HG03439 (cell line): ENCODE measurements around the gene XPO6.
"Not testable (repeated sequence)": the region's sequence is repeated elsewhere in the genome, so short reads cannot be mapped to it uniquely, and the experiment has no call there.

ENCODE experiments used
- ATAC-seq: cut with Tn5 transposase; IDR thresholded peaks from one replicate; pipeline ENCODE4 v1.9.1; 2021; ENCODE audit warnings: mild to moderate bottlenecking, moderate library complexity; ENCODE audit not compliant: unreplicated experiment

The XPO6 gene

GRCh38 chr16:28117168-28117565, 94.6 kb downstream of the XPO6 start:
- no peak for ATAC-seq

DNA sequence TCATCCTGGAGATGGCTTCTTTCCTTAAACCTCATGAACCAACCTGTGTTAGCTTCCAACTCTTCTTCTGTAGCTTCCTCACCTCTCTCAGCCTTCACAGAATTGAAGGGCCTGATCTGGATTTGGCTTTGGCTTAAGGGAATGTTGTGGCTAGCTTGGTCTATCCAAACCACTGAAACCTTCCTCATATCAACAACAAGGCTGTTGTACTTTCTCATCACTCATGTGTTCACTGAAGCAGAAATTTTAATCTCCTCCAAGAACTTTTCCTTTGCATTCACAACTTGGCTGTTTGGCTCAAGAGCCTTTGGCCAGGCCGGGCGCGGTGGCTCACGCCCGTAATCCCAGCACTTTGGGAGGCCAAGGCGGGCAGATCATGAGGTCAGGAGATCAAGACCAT, 95.9 kb downstream of the XPO6 start:
- not testable (repeated sequence) for ATAC-seq

GRCh38 chr16:28112908-28113307, 98.9 kb downstream of the XPO6 start:
- no peak for ATAC-seq

DNA sequence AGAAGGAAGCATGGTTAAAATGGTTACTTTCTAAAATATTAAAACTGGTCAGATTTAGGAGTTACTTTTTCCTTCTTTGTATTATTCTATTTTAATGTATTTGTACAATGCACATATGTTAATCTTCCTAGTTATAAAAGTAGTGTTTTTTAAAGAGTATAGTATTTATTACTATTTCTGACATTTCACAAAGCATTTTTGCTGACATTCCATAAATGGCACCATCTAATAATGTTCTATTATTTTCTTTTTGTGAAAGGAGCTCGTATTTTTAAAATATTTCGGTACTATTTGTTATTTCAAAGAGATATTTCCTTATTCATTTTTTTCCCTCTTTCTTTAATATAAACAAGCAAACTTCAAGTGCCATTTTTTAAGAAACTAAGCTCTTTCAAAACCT, 100.8 kb downstream of the XPO6 start:
- ATAC-seq: no peak

DNA sequence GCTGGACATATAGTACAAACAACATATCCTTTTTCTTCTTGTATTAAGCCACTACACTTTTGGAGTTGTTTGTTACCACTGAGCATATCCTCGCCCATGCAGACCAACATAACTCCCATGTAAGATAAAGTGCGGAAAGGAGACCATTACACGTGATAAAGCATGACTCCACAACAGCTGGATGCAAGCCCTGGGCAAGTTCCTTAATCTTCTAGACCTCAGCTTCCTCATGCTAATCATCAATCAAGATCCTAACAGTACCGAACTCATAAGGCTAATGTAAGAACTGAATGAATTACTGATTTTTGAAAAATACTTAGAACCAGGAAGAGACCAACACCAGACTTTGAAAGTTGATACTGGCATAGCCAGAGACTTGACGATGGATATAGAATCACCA, 101.3 kb downstream of the XPO6 start:
- ATAC-seq: no peak

DNA sequence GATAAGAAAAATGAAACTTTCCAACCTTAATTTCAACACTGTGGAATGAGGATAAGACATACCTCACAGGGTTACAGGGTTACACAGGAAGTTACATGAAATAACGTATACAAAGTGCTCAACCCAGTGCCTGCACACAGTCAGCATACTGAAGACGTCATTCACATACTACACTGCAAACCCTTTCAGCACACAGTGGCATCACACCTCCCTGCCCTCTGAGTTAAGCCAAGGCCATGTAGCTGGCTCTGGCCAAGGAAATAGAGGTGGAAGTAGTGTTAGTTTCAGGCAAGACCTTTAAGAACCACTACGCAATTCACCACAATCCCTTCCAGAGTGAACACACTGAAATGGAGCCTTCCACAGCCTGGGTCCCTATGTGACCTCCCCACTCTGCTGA, 101.7 kb downstream of the XPO6 start:
- ATAC-seq: no peak

GRCh38 chr16:28108590-28109247, 103.0 kb downstream of the XPO6 start:
- ATAC-seq: no peak

DNA sequence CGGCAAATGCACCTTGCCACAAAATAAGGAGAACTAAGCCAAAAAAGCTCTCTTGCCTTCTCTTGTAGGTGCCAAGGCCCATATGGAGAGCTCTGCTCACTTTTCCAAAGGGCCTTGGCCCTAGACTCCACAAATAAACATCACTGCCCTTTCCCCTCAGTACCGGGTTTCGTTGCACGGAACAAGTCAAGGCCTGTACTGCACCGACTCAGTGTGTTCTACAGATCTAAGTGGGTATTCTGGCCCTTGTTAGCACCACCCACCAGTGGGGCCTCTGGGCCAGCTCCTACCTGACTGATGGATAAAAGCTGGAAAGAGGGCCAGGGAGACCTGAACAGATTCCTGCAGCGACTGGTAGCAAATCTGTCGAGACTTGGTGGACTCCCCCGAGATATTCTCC, 104.5 kb downstream of the XPO6 start:
- no peak for ATAC-seq

DNA sequence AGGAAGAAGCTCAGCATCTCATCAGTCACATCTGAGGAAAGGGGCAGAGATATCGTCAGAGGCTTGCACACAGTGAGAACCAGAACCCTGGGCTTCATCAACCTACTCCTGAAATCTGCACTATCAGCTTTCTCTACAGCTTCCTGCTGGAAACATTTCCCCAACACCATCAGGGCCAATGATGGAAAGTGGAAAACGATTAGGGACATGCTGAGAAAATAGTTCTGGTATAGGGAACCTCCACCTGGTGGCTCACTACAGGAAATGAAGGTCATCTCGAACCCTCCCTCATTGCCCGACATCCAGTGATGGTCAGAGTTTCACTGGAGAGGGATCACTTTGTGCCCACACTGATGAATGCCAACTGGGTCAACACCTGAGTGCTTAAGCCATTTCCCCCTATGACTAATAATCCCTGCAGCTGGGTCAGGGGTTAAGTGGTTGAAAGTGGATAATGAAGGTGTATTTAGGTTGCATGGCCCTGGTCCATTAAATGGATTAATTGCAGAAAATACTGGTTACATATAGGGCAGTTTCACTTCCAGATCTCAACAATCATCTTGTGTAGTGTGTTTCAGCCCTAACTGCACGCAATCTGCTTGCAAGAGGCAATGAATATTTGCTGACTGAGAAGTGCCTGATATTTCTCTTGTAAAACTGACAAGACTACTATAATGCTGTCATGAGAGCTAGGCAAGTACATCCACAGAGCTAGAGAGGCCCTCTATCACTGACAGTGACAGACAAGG, 105.1 kb downstream of the XPO6 start:
- ATAC-seq: no peak

GRCh38 chr16:28105954-28106353, 105.8 kb downstream of the XPO6 start:
- no peak for ATAC-seq

DNA sequence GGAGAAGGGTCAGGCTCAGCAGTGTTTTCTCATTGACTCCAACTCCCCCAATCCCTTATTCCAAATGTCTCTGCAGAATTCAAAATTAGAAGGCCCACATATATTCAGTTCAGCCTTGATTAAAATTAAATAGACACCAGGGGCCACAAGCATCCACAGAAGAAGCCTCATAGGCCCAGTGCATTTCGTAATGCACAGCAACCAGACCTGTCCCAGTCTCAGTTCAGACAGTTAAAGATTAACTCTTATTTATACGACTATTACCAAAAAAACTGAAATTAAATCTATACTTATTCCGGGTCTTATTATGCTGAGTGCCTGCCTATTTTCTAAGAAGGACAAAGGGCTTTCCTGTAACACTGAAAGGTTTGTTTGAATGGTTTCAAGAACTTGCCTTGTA, 106.5 kb downstream of the XPO6 start:
- no peak for ATAC-seq

DNA sequence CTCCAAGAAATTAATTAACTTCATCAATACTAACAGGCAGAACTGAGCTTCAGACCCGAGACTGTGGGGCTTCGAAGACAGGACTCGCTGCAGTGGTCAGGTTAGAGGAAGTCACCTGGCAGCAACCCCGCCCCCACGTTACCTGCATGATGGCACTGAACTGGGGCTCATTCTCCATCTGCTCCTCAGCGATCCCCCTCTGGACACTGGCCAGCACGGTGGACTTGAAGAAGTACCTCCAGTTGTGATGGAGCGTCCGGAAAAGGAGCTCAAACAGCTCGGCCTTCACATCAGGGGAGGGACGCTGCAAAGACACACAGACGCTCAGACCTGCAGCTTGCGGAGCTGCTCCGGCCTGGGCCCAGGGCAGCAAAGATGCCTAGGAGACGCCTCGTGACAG, 107.4 kb downstream of the XPO6 start:
- ATAC-seq: no peak

DNA sequence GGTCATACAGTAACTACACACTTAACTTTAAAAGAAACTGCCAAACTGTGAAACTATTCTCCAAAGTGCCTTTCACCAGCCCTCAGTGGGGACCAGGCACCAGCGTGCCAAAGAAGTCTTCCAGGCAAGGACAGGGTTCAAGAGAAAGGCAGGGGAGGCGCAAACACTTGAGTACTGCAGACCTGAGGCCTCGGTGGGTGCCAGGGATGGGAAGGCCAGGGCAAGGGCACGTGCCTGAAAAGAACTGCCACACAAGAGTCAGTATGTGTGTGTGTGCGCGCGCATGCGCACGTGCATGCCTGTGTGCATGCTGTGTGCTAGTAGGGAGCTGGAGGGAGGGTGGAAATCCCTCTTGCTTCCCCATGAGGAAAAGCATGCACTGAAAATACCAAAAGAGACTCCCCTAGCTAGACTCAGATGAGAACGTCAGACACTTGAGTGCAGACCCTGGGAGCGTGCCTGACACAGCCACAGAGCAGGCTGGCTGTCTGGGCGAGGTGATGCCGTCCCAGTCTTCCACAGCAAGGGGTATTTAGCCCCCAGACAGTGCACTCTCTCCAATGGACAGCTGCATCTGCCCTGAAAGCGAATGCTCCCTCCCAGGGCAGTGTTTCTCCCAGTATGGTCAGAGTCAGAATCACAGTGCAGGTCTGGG, 108.1 kb downstream of the XPO6 start:
- no peak for ATAC-seq

- no peak for ATAC-seq
Observed at GRCh38 chr16:28101533-28101890, 110.3 kb downstream of the XPO6 start.

GRCh38 chr16:28100810-28101532, 110.8 kb downstream of the XPO6 start:
- no peak for ATAC-seq

DNA sequence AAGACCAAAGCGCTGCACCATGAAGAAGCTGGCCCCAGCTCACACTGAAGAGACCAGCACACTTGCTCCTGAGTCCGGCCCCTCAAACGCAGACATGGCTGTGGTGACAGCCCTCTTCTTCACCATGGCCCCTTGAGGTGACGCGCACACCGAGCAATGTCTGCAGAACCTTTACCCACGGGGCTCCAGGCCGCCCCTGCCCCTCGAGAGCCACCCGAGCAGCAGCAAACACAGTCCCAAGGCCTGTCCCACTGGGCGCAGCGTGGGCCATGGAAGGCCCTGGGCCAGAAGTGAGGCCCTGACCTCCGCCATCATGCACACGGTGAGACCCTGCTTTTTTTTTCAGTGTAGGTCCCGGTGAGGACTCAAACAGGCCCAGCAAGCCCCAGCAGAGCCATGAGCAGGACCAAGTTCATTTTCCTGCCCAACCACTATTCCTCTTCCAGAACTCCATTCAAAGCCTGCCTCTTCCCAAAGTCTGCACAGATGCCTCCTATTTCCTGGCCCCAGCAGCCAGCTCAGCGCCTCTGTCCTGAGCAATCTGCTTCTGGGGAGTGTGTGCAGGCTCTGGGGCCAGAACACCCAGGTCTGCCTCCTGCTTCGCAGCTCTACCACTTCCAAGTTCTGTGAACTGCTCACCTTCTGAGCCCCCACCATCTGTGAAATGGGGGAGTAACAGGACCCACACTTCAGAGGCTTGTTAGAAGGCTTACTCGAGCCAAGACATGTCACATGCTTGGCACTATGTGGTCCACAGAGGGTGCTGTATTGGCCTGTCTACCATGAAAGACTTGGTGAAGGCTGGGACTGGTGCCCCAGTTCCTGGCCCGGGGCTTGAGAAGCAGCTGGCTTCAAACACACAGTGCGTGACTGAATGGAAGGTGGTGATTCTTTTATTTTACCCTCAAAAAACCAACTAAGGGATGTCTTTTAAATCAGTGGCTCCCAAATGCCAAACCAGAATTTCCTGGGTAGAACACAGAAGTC, 112.5 kb downstream of the XPO6 start:
- ATAC-seq: no peak

DNA sequence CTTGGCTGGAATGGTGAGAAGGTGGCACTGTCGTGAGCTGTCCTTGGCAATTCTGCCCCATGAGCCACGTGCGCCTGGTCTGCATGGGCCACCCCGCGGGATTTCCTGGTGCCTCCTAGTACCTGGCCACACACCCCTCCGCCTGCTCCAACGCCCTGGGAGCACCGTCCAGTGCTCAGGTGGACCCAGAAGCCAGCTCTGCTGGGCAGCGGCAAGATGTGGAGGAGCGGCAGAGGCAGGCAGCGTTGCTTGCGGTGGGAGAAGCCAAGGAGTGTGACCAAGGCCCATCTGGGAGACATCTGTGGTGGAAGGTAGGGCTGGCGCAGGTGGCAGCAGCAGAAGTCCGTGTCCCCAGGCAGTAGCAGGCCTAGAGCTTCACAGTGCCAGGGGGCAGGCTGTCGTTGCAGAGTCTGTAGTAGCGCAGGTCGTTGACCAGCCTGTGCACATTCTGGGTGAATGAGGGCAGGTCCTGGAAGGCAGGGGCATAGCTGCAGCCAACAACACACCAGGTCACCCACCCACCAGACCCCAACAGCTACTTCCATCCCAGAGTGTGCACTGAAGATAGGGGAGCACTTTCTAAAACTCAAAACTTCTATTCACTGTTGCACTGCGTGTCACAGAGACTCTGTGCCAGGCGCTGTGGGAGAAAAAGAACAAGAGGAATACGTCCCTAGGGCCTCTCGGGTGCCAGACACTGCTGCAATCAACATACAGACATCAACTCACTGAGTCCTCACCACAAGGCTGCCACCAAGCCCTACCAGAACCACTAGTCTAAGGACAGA, 113.4 kb downstream of the XPO6 start:
- ATAC-seq: no peak

- ATAC-seq: no peak
Observed at GRCh38 chr16:28096983-28097899, 114.5 kb downstream of the XPO6 start.

- ATAC-seq: no peak
Observed at GRCh38 chr16:28093385-28093725, 118.4 kb downstream of the XPO6 start.
